ENCODE results near the gene TOR4A. TPM values are rescaled to one million over a fixed set of nuclear protein-coding genes. Genes with fewer than 3 reads are reported as not detected.
A peak's percentile ranks its signal among the peaks of the same experiment; 100 is the strongest.

TOR4A gene
- total and polyA plus RNA-seq, 9 of the 15 experiments (the other 6 are each of a cell fraction or from before 2014, with no cell fraction given) = 3.9 to 49.2 (median 8.8) TPM

GRCh38 chr9:137278721-137279711, 1.5 kb downstream of the TOR4A start:
- CTCF ChIA-PET (ENCODE audit: low intra/inter-chr PET ratio) = interaction anchor here (2.3 kb wide), 1 partner anchor 16 kb away, joined by 8 read pairs; no protein-coding TSS in a partner anchor
- peak overlapping the region; percentile 62 for H3K4me2 ChIP-seq (ENCODE audit: insufficient read depth, low read length)
- TF ChIP-seq BHLHE40 (IDR thresholded peaks at IDR 0.05; ENCODE audit: low read length) (peak; percentile 23; the same call in 1 of the 2 replicates), SAFB (IDR thresholded peaks at IDR 0.05; ENCODE audit: borderline replicate concordance, low read depth, low read length) (0 out of 2 replicates have a peak, but pooled peaks have one; percentile 12), ZBTB33 (CRISPR knock-in tag; IDR thresholded peaks at IDR 0.05) (peak; percentile 99), RBFOX2 (IDR thresholded peaks at IDR 0.05; ENCODE audit: low read depth, low read length) (peak; percentile 19; the same call in 1 of the 2 replicates), GABPB1 (CRISPR knock-in tag; IDR thresholded peaks at IDR 0.05) (0 out of 2 replicates have a peak, but pooled peaks have one; percentile 20), GATAD2B (IDR thresholded peaks at IDR 0.05; ENCODE audit: borderline replicate concordance) (0 out of 2 replicates have a peak, but pooled peaks have one; percentile 24), ATF3 (IDR thresholded peaks at IDR 0.05) (0 out of 2 replicates have a peak, but pooled peaks have one; percentile 38), ATF3 (CRISPR knock-in tag; conservative IDR thresholded peaks at IDR 0.05) (no peak), FIP1L1 (IDR thresholded peaks at IDR 0.05; ENCODE audit: low read depth, low read length, poor library complexity, severe bottlenecking) (peak; percentile 41), SNIP1 (IDR thresholded peaks at IDR 0.05; ENCODE audit: low read depth) (no peak), RB1 (IDR thresholded peaks at IDR 0.05; ENCODE audit: low read depth) (0 out of 2 replicates have a peak, but pooled peaks have one; percentile 32), RBM22 (IDR thresholded peaks at IDR 0.05; ENCODE audit: low read depth, low read length, poor library complexity, severe bottlenecking) (peak; percentile 45), SIN3A (IDR thresholded peaks at IDR 0.05; ENCODE audit: borderline replicate concordance in 2 of 2, control insufficient read depth in 1 of 2, low read depth in 2 of 2, low read length in 2 of 2) (0 out of 4 replicates have a peak, but pooled peaks of 1 of the 2 experiments have one; percentile 12), NONO (IDR thresholded peaks at IDR 0.05; ENCODE audit: low read depth in 2 of 2, low read length in 1 of 2) (no peak)
- TF ChIP-seq, protein P1, sequence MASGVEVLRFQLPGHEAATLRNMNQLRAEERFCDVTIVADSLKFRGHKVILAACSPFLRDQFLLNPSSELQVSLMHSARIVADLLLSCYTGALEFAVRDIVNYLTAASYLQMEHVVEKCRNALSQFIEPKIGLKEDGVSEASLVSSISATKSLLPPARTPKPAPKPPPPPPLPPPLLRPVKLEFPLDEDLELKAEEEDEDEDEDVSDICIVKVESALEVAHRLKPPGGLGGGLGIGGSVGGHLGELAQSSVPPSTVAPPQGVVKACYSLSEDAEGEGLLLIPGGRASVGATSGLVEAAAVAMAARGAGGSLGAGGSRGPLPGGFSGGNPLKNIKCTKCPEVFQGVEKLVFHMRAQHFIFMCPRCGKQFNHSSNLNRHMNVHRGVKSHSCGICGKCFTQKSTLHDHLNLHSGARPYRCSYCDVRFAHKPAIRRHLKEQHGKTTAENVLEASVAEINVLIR (CRISPR knock-in tag; IDR thresholded peaks at IDR 0.05) = no peak

More at GRCh38 chr9:137278721-137279711, 1.5 kb downstream of the TOR4A start:
- ATAC-seq (peak; percentile 4; the same call in 1 of the 3 replicates), FAIRE-seq (no peak), DNase-seq (ENCODE audit: extremely low read depth in 1 of 4, low spot score in 3 of 4) (peak in 1 of 4 experiments; percentile 45)
- H3K9me3 ChIP-seq (replicated peaks; ENCODE audit: control insufficient read depth, insufficient read depth, low read depth, low read length) = no peaks in the 10 kb centered on the region
- peak overlapping the region; percentile 88 for H3K4me3 ChIP-seq
- intact Hi-C loops (cut with micrococcal nuclease) (no loop called here), in situ Hi-C loops (cut with MboI) (no loop called here)
- H3K9me1 ChIP-seq (ENCODE audit: control insufficient read depth, insufficient read depth, low read length) = no peaks in the 10 kb centered on the region
- WGBS (ENCODE audit: insufficient coverage, low coverage, missing lambda C conversion rate) = 69% methylated on average over 70 of the region's 139 CpGs
- H3K9ac ChIP-seq (ENCODE audit: insufficient read depth in 1 of 2, low read depth in 2 of 2, low read length in 2 of 2) = peak overlapping the region; percentile 91 to 92; a peak in 3 of 4 replicates
- no peak overlapping the region for H2AFZ ChIP-seq (ENCODE audit: low read depth, low read length)
- no TSS peak for BruUV-seq (replicated peaks)
- H3K27ac ChIP-seq (ENCODE audit: extremely low read depth, low read depth, low read length) = peak overlapping the region; percentile 98; the same call in 2 of the 3 replicates
- POLR2A ChIA-PET = interaction anchor here (0.7 to 0.8 kb wide), 2 partner anchors 20 to 24 kb away, joined by 3 to 4 read pairs; partner anchors contain the start of gene NRARP
- peaks cover 17 to 79% of the 10 kb centered on the region in 2 experiments for H3K4me1 ChIP-seq (replicated peaks in 1 of 2; ENCODE audit: control insufficient read depth in 2 of 2, insufficient read depth in 2 of 2, low read length in 2 of 2)
- no peaks in the 10 kb centered on the region for H3K27me3 ChIP-seq (ENCODE audit: control insufficient read depth in 2 of 2, insufficient read depth in 2 of 2, low read length in 2 of 2)
- peaks cover 37% of the 10 kb centered on the region for H3K79me2 ChIP-seq (ENCODE audit: control insufficient read depth, insufficient read depth, low read length)
- H4K20me1 ChIP-seq (replicated peaks; ENCODE audit: control insufficient read depth, insufficient read depth, low read length) = no peaks in the 10 kb centered on the region
- peaks cover 46% of the 10 kb centered on the region; the same call in 1 of the 3 replicates for H3K36me3 ChIP-seq (ENCODE audit: control insufficient read depth, insufficient read depth, low read length)
